HG03060 (cell line): ENCODE data around the gene LMBR1.
"Not testable (repeated sequence)": the region's sequence is repeated elsewhere in the genome, so short reads cannot be mapped to it uniquely, and the experiment has no call there.

Experiments used
- ATAC-seq: cut with Tn5 transposase; IDR thresholded peaks from one replicate; pipeline ENCODE4 v1.9.1; 2021; ENCODE audit warnings: low read depth, moderate number of reproducible peaks; ENCODE audit not compliant: unreplicated experiment

The LMBR1 gene

DNA sequence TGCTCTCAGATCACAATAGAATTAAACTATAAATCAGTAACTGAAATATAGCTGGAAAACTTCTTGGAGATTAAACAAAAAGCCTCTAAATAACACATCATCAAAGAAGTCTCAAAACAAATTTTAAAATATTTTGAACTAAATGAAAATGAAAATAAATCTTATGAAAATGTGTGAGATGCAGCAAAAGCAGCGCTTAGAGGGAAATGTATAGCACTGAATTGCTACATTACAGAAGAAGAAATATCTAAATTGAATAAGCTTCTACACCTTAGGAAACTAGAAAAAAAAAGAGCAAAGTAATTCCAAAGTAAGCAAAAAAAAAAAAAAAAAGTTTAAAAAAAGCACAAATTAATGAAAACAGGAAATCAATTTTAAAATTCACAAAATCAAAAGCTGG lies 35.2 kb downstream of the LMBR1 start:
- ATAC-seq = no peak

DNA sequence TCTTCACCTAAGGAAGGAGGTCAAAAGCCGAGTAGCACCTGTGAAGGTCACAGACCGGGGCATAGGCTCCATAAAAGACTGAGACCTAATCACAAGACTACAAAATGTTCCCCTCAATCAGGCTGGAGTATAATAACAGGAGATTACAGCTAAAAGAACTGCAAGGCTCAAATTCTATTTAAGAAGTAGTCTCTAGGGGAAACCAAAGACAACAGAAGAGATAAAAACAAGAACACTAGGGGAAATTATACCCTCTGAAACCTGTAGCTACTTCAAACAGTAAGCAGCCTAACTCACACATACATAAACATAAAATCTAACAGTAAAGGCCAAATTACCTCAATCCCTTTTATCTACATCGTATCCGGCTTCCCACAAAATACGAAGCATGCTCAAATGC lies 38.3 kb downstream of the LMBR1 start:
- no peak for ATAC-seq

DNA sequence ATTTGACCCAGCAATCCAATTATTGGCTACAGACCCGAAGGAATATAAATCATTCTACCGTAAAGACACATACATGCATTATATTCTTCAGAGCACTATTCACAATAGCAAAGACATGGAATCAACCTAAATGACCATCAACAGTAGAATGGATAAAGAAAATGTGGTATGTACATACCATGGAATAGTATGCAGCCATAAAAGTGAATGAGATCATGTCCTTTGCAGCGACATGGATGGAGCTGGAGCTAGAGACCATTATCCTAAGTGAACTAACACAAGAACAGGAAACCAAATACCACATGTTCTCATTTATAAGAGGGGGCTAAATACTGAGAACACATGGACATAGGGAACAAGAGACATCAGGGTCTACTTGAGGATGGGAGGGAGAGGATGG lies 44.0 kb downstream of the LMBR1 start:
- ATAC-seq = no peak

DNA sequence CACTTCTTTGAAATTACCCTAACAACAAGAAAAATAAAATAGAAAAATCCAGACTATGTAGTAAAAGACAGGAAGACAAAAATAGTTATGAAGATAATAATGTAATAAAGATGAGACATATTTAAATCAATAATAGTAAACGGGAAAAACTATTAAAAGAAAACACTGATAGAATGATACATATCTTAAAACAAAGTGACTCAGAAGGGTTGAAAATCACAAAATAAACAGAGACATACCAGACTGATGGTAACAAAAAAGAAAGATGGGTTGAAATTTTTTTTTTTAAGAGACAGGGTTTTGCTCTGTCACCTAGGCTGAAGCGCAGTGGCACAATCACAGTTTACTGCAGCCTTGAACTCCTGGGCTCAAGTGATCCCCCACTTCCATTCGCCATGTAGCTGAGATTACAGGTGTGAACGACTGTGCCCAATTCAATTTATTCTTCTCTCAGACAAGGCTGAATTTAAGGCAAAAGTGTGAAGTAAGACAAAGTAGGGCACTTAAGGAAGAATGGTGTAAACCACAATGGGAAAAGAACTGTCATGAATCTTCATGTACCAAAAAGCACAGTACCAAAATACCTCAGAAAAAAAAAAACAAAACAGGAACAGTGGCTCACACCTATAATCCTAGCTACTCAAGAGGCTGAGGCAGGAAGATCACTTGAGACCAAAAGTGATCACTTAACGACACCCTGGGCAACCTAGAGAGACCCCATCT lies 47.4 kb downstream of the LMBR1 start:
- no peak for ATAC-seq

DNA sequence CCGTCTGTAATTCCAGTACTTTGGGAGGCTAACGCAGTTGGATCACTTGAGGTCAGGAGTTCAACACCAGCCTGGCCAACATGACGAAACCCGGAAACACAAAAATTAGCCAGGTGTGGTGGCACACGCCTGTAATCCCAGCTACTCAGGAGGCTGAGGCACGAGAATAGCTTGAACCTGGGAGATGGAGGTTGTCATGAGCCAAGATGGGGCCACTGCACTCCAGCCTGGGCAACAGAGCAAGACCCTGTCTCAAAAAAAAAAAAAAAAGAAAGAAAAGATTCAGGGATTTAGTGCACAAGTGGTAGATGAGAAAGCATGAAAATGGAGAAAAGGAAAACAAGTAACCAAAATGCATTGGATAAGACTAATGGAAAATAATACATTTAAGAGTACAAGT lies 49.4 kb downstream of the LMBR1 start:
- ATAC-seq = not testable (repeated sequence)

DNA sequence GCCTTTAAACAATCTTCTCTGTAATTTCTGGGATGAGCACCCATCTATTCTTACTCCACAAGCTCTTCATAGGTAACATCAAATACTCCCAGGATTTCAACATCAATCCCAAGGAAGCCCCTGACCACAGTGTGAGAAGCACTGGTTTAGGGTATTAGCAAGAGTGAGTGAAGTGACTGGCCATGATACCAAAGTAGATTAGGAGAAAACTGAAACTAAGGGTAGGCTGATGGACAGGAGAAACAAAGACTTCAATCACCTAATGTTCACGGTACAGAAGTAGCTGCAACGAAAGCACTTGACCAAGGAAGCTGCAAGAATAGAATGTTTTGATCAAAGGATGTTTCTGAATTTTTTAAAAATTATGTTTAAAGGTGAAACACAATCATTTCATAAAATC lies 49.8 kb downstream of the LMBR1 start:
- no peak for ATAC-seq

DNA sequence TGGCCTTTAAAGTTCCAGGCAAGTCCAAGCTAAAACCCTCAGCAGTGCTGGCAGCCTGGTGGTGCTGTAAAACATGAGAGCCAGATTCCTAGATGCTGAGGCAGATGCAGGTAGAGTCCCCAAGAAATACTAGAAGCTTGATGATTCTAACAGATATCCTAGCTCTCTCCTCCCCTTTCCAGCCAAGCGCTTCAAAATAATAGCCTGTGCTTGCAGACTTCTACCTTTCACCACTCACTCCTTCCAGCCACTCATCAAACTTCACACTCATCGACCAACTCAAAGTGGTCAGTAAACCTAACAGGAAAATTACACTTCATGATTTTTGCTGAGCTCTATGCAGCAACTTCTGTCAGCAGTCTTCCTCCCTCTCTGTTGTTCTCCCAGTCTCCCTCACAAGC lies 50.2 kb downstream of the LMBR1 start:
- no peak for ATAC-seq

DNA sequence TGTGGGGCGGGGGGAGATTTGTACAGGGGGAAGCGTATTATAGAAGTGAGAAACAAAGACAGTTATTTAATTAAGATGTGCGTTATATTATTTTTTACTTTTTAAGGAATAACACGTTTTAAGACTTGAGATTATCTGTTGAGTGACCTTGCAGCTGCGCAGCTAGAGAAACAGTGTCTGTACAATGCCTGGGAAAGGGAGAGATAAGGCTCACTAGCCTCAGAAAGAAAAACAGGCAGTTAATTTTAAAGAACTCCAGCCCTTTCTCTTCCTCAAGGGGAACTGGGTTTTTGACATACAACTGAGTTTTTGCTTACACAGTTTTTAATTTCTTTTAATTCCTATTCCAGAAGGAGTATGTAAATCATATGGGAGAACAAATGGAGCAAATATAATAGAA lies 50.7 kb downstream of the LMBR1 start:
- no peak for ATAC-seq

DNA sequence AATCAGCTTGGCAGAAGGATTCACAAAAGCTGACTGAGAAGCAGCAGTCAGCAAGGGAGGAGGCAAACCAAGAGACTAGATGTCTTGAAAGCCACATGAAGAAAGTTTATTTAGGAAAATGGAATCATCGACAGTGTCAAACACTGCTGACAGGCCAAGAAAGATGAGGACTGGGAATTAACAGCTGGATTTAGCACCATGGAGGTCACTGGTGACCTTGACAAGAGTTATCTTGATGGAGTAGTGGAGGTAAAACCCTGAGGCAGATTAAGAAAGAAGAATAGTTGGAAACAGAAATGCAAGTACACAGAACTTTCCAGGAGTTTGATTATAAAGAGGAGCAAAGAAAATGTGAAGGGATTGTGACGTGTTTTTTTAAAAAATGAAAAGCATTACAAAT lies 51.5 kb downstream of the LMBR1 start:
- no peak for ATAC-seq

DNA sequence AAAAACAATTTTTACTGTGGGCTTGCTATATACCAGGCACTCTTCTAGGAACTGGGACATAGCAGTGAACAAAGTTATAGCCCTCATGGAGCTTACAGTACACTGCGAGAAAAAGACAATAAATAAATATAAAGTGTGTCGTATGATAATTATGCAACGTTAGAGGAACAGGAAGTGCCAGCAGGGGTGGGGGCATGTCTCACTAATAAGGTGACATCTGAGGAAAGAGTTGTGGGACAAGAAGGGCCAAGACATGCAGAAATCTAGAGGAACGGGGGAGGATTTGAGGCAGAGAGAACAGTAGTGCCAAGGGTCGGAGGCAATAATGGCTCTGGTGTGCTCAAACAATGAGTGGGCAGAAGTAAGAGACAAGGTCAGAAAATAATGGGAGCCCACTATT lies 52.8 kb downstream of the LMBR1 start:
- ATAC-seq = no peak

DNA sequence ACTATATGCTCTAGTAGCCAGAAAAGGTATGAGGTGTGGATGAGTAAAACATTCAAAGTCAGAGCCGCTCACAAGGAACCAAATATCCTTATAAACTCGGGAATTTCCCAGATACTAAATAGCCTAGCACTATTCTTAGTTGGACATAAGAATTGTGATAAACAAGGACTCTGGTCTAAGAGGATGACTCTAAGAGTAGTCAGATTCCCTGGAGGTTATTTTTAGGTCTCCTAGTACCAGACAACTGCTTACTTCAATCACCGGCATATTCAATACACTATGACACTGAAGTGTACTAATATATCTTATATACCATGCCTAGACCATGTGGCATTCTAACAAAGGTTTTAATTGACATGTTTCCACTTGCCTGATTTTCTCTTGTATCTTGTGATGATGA lies 56.5 kb downstream of the LMBR1 start:
- no peak for ATAC-seq

DNA sequence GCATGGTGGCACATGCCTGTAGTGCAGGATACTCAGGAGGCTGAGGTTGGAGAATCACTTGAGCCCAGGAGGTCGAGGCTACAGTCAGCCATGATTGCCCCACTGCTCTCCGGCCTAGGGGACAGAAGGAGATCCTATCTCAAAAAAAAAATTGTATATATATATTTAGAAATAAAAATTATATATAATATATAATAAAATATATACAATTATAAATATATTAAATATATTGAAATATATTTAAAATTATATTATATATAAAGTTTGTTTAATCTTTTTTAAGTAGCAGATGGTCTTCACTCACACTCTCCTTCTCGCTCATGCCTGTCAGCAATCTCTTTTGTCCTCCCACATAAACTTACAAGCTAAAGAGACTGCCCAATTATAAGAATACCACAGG lies 58.5 kb downstream of the LMBR1 start:
- no peak for ATAC-seq

DNA sequence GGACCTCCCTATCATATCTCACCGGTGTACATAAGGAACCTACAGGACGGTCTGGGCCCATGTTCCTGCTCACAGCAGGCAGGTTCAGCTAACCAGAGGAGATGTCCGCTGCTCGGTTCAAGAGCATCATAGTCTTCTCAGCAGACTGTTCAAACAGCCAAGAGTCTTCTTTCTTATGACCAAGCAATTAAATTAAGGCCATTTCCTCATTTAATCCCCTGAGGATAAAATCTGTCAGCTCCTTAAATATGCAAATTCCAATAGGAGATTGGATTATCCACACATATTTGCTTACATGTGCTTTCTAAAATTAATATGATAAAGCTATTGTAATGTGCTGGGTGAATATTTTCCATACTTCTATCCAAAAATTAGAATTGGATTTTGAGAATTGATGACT lies 59.7 kb downstream of the LMBR1 start:
- ATAC-seq = no peak

DNA sequence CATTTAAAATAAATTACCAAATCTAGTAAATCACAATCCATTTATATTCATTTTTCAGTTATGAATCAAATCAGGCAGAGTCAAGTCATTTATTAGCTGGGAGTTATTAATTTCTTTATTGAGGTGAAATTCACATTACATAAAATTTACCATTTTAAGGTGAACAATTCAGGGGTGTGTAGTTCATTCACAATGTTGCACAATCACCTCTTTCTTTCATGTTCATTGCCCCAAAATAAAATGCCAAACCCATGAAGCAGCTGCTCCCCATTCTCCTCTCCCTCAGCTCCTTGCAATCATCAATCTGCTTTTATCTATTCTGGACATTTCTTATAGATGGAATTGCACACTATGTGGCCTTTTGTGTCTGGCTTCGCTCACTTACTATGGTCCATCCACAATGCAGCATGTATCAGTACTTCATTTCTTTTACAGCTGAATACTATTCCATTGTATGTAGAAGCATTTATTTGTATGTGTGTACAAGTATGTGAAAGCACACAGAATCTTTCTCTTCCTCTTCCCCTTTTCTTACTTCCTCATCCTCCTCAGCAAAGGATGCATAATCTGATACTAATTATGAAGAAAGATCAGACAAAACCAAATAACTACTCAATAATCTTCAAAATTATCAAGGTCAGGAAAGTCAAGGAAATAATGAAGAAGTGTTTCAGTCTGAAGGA lies 60.6 kb downstream of the LMBR1 start:
- ATAC-seq = no peak

DNA sequence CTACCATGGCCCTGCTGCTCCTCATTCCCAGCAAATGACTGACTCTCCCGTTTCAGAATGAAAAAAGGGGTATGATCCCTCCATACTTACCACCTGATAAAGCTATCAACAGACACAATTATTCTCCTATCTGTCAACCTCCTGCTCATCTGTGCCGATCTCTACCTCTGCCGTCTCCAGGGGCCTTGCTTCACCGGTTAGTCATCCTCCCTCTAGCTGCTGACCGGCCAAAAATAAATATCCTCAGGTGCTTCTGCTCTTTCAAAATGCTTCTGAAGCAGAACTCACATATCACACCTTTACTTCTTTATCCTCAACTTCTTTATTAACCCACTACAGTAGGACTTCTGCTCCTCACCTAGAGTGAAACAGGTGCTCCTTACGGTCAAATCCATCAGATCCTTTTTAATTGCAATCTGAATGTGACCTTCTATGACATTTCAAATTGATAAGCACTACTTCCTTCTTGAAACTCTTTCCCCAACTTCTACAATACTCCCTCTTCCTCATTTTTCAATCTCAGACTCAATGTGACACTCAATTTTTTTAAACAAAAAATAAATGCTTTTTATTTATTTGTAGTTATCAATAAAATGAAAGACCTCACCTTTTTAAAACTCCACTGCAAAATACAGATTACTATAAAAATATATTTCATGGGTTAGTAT lies 63.2 kb downstream of the LMBR1 start:
- no peak for ATAC-seq

DNA sequence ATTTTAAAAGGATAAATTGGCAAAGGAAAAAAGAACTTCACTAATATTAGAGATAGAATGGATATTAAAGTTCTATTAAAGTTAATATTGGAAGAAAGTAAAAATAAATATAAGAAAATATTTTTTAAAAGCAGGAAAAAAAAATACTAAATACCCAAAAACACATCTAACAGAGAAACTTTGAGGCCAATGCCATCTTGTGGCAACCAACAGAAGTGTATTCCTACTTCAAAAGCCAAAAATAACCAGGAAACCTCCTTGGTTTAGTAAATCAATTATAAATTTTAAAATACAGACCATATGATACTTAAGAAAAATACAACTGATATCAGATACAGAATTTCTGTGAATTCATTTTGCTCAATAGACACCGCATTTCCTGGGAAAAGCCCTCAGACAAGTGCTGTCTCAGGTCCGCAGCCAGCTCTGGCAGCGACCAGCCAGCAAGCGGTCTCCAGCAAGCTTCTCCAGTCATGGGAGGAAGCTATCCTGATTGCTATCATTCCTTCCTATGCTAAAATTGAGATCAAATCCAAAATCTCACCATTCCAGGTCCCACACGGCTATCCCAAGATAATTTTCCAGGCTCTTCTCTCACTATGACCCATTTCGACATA lies 65.3 kb downstream of the LMBR1 start:
- ATAC-seq = no peak

DNA sequence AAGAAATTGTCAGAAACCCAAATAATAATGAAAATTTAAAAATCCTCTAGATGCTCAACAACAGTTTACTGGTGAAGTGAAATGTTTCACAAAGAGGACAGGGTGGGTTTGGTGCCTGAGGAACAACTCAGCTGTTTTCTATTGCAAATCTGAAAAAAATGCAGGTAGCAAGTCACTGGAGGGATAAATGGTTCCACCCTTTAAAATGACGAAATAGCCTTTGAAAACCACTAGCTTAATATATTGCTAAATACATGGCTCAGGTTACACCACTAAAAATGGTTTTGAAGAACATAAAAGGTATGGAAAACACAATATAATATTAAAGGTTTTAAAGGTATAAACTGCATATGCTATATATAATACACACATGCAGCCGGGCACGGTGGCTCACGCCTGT lies 69.5 kb downstream of the LMBR1 start:
- no peak for ATAC-seq

DNA sequence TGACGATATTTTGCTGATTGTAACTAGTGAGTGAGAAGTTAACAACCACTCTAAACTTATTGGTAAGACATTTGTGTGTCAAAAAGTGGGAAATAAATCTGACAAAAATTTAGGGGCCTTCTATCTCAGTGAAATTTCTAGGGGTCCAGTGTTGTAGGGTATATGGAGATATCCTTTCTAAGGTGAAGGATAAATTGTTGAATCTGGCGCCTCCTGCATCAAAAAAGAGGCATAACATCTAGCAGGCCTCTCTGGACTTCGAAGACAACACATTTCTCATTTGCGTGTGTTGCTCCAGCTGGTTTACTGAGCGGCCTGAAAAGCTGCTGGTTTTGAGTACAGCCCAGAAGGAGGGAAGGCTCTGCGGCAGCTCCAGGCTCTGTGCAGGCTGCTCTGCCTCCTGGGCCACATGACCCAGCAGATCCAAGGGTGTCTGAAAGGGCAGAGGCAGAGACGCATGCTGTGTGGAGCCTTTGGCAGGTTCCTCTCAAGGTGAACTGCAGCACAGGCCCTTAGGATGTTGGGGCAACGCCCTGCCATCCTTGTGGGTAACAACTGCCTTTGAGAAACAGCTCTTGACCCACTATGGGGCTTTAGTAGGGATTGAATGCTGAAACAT lies 72.4 kb downstream of the LMBR1 start:
- ATAC-seq = no peak

DNA sequence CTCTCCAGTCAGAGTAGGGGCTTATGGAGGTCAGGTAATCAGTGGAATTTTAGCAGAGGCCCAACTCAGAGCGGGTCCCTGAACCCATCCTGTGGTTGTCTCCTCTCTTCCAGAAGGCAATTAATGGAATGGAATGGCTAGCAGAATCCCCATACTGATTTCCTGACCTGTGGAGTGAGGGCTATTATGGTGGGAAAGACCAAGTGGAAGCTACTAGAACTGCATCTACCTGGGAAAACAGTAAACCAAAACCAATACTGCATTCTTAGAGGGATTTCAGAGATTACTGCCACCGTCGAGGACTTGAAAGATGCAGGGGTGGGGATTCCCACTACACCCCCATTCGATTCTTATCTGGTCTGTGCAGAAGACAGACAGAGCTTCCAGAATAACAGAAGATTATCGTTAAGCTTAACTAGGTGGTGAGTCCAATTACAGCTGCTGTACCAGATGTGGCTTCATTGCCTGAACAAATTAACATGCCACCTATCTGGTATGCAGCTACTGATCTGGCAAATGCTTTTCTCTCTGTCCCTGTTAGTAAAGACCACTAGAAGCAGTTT lies 73.2 kb downstream of the LMBR1 start:
- no peak for ATAC-seq

DNA sequence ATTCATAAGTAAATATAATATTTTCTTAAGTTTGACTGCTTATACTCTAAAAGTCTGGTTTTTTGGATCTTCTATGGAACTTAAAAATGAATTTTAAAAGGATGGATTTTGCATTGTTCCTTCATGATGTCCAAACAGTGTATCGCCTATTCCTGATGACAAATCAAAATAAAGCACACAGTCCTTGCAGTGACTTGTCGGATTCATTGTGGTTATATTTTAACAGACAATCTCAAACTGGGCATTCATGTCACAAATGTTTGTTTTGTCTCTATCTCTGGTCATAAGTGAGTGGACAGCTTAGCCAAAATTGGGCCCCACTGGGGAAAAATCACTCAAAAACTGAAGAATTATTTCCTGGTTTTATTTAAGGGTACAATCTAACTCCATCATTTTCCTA lies 74.8 kb downstream of the LMBR1 start:
- no peak for ATAC-seq
